Sigmoid colon (tissue), 4 donors: ENCODE data around the gene ATP2B3.

Experiments used
- CTCF ChIP-seq, 4 experiments: fragments of 450-650 bp in 3 of 4; fragments of 200-600 bp in 1 of 4; IDR thresholded peaks; one replicate each; pipeline ENCODE4 v1.5.1; 2016 to 2019; ENCODE audit warnings: antibody characterized with exemption in 4 of 4, mild to moderate bottlenecking in 3 of 4, moderate library complexity in 2 of 4
- POLR2AphosphoS5 ChIP-seq, 4 donors: sonication (generic); formaldehyde crosslinking; IDR thresholded peaks; one replicate each; pipeline ENCODE4 v1.6.1; 2017; ENCODE audit warnings: antibody characterized with exemption in 4 of 4

GRCh38 chrX:153476666-153477363, 40.6 kb upstream of the ATP2B3 start:
- TF ChIP-seq CTCF (IDR thresholded peaks at IDR 0.05): no peak
- no peak for TF ChIP-seq POLR2AphosphoS5 (IDR thresholded peaks at IDR 0.05)
